Measurements from ENCODE around the gene ATXN7L2. TPM values are rescaled to one million over a fixed set of nuclear protein-coding genes. Genes with fewer than 3 reads are reported as not detected.
A peak's percentile ranks its signal among the peaks of the same experiment; 100 is the strongest.

Gene ATXN7L2
- total RNA-seq, 1 donor from 2014 or later, result 4.1 TPM

DNA sequence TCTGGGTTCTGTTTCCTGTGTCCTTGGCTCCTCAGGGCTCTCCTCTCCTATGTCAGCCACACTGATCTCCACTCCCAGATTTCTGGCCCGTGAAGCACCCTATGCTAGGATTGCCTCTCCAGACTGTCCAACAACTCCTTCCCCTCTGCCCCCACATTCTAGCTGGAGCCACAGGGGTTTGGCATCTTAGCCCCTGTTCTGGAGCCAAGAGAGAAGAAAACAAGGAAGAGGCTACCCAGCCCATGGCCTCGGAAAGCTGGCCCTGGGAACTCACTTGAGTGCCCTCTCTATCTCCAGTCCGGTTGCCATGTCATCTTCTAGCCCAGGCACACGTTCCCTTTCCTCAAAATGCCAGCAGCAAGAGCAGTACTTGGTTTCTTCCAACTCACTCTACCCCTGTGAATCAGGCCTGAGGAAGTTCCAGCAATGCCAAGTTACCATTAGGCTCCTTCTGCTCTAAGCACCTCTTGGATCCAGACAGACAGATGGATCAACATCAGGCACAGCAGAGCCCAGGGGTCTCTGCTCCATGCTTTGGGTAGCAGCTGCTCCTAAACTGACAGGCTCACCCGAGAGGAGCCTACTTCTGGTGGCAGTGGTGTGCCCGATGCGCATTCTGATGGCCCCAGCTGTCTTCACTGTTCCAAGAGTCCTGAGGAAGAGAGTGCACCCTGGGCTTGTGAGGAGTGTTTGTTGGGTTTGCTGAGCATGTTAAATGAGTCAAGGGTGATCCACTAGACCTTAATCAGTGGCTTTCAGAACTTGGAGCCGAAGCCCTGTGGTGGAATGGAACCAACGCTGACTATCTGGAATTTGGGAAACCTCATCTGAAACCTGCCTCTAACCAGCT lies 44.4 kb downstream of the ATXN7L2 start:
- no peak for DNase-seq

DNA sequence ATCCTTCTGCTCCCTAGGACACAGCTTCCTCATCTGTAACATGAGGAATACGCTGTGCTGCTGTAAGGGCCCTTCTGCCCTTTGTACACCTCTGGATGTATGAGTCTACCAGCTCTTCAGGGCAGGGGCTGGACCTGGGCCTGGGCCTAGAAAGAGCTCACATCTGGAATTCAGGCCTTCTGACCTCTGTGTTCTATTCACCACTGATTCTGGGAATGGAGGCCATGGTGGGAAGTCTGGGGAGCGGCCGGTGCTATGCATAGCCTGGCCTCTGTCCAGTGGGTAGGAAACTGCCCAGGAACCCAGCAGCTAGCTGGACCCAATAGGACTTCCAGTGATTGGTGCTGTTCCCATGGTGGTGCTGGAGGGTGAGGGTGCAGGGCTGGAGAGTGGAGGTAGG lies 45.0 kb downstream of the ATXN7L2 start:
- DNase-seq, result no peak

GRCh38 chr1:109529881-109530456 lies 46.3 kb downstream of the ATXN7L2 start:
- no peak for DNase-seq

- no peak for DNase-seq
These were observed 46.9 kb downstream of the ATXN7L2 start for GRCh38 chr1:109530457-109531087.

DNA sequence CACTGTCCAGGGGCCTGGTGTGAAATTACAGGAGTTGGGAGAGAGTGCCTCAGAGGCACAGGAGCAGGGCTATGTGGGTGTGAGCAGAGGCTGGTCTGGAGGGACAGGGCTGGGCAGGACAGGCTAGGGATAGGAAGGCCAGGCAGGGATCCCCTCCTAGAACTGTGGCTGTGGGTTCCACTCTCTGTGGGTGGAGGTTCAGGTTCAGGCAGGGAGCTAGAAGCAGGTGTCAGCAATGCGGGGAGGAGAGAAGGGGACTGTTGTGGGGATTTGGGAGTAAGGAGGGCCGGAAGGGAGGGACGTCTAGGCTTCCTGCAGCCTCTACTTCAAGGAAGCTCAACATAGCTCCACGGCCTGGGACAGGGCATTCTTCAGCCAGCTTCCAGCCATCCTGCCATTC lies 47.7 kb downstream of the ATXN7L2 start:
- no peak for DNase-seq

DNA sequence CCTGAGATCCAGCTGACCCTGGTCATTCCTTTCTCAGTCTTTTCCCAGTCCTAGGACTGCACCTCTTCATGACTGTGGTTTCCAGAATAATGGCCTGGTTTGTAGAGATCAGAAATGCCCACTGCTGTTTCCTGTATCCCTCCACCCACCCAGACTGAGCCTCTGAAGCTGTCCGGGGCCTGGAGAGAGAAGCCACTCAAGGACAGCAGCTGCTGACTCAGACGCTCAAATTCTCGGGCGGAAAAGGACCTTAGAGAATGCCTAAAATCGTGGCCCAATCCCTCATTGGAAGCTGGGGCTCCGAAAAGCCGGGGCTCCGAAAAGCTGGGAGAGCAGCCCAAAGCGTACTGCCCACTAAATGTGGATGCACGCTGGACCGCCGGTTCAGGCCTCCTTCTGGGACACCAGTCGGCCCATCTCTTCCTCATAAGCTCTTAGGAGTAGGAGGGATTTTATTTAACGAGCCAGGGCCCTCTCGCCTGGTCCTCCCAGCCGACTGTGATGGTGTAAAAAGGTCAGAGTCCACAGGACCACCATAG lies 48.2 kb downstream of the ATXN7L2 start:
- DNase-seq, result no peak

- DNase-seq, result peak; percentile 63
These were observed 48.8 kb downstream of the ATXN7L2 start for GRCh38 chr1:109532365-109533136.

GRCh38 chr1:109534307-109534858 lies 50.7 kb downstream of the ATXN7L2 start:
- DNase-seq, result no peak

DNA sequence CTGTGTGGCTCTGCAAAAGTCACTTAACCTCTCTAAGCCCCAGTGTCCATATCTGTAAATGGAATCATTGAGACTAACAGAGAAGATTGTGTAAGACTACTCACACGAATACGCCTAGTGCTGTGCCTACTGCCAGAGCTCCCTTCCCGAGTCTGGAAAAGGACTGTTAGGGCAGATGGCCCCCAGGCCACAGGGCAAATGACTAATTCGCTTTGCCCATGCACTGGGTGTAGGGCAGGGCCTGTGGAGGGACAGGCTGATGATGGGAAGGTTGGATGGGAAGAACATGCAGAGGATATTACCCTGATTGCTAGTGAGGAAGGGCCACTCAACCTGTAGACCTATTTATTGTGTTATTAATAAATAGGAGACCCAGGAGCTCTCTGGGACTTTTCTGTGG lies 51.8 kb downstream of the ATXN7L2 start:
- no peak for DNase-seq

GRCh38 chr1:109535971-109536491 lies 52.3 kb downstream of the ATXN7L2 start:
- peak; percentile 78 for DNase-seq

GRCh38 chr1:109537450-109538178 lies 53.9 kb downstream of the ATXN7L2 start:
- DNase-seq, result no peak

DNA sequence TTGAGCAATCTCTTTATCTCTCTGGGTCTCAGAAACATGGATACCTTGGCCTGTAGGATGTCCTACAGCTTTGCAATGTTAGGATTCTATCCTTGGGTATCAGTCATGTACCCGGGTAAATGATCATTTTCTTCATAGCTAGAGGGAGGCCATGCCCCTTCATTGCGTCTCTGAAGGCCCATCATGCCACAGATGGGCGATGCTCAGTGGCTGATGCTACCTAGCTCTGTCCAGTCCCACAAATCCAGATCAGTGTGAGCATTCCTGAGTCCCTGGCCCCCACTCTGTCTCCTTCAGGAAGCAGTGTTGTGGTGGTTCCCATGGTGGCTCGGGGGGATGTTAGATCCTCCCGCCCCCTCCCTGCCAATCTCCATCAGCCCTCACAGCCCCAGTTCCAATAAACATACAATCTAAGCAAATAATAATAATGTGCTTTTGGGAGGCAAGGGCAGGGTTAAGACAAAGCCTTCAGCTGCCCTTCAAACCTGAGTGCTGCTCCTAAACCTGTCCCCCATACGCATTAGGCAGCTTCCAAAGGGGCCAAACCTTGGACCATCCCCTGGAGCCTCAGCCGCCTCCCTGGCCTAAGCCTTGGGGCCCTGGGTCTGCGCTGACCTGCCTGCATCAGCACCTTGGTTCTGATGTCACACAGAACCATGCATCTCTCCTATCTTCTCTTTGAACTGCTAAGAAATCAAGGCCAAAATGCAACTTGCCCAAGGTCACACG lies 55.3 kb downstream of the ATXN7L2 start:
- no peak for DNase-seq

DNA sequence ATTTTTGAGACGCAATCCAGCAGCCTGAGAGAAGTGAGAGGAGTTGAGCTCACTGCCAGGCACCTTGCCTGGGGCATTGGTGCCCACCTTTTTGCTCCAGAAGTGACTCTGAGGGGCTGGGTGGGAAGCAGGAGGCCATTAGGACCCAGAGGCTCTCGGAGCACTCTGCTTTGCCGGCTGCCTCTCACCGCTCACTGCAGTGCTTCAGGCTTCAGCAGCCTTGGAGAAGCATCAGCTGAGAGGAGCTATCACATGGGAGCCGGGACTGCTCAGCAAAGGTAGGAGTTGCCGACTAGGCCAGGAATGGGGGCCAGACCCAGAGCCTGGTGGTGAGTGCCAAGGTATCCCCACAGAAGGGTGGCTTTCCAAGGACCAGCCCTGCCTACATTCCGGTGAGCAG lies 56.0 kb downstream of the ATXN7L2 start, which contains the start of gene GPR61:
GPR61 (plus strand) TSS at position 197 of the 400 bp plus-strand sequence. CDS start 3,151 bp downstream, outside the sequence.
- DNase-seq, result peak; percentile 63

DNA sequence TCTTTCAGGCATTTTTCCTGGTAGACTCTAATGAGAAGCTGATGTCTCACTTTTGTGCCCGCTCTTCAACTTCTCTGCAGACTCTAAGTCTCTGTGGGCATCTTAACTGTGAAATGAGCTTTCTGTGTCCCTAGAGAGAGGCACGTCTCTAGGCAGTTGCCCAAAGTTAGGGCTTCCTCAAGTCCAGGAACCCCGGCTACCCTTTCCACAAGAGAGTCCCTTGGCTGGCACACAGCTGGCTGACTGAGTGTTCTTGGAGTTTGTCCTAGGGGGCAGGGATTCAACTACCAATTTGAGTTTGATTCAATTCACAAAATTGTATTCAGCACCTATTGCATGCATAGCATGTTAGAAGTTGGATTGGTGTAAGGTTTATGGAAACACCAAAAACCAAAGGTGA lies 57.4 kb downstream of the ATXN7L2 start:
- DNase-seq, result no peak

Other genes with a start within 250 kb of the ATXN7L2 start
- 41.8 TPM for gene CELSR2, start 234.4 kb upstream of the ATXN7L2 start, total RNA-seq
- gene PSRC1, start 200.8 kb upstream of the ATXN7L2 start, total RNA-seq, result 11.4 TPM
- not detected for gene MYBPHL, start 176.9 kb upstream of the ATXN7L2 start, total RNA-seq
- gene SORT1, start 86.0 kb upstream of the ATXN7L2 start, total RNA-seq, result 48.2 TPM
- gene PSMA5, start 57.5 kb upstream of the ATXN7L2 start, total RNA-seq, result 34.6 TPM
- not detected for gene SYPL2, start 17.4 kb upstream of the ATXN7L2 start, total RNA-seq
- 6.7 TPM for gene CYB561D1, start 10.2 kb downstream of the ATXN7L2 start, total RNA-seq
- gene AMIGO1, start 25.8 kb downstream of the ATXN7L2 start, total RNA-seq, result 10.3 TPM
- gene GPR61, start 56.0 kb downstream of the ATXN7L2 start, total RNA-seq, result 5.3 TPM
- 21.7 TPM for gene GNAI3, start 64.7 kb downstream of the ATXN7L2 start, total RNA-seq
- gene GNAT2, start 135.7 kb downstream of the ATXN7L2 start, total RNA-seq, result not detected
- 49.4 TPM for gene AMPD2, start 135.9 kb downstream of the ATXN7L2 start, total RNA-seq
- gene GSTM4, start 172.2 kb downstream of the ATXN7L2 start, total RNA-seq, result 4.7 TPM
- 9.2 TPM for gene GSTM2, start 184.2 kb downstream of the ATXN7L2 start, total RNA-seq
- gene GSTM1, start 203.9 kb downstream of the ATXN7L2 start, total RNA-seq, result not detected
- 1.9 TPM for gene GSTM5, start 228.3 kb downstream of the ATXN7L2 start, total RNA-seq

Measured in occipital lobe (tissue), 2 donors.